Measurements from ENCODE around the gene CDC16. TPM values are rescaled to one million over a fixed set of nuclear protein-coding genes. Genes with fewer than 3 reads are reported as not detected.
A peak's percentile ranks its signal among the peaks of the same experiment; 100 is the strongest.

Gene CDC16
- total and polyA plus RNA-seq, 2 of the 13 experiments (the other 11 are each of a cell fraction or from before 2014, with no cell fraction given): 24.2 to 60.9 TPM

DNA sequence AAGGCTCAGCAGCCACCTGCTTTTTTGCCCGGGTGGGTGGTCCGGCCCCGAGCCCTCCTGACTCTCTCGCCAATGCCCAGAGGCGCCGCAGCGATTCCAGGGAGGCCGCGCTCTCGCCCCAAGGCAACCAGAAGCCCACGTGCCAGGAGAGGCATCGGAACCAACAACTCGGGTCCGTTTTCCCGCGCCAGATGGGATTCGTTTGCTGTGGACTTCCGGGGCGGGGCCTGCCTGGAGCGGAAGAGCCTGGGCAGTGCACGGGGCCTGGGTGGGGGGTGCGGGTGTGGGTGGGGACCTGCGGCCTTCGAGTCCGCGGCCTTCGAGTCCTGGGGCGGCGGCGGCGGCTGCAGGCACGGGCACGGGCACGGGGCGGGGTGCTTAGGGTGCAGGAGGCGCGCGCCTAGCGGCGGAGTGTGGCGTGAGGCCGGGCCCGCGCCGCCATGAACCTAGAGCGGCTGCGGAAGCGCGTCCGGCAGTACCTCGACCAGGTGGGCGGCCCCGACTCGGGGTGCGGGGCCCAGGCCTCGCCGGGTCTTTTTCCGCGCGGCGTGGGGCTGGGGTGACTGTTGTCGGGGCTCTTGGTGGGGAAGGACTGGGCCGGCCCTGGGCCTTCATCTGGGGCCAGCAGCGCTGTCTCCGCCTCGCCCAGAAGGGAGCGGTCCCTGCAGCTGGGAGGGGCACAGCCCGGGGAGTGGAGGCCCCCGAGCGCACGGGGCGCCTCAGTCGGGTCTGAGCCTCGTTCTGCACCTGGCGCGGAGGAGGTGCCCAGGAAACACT is at the start of gene CDC16 (continued):
- peak; percentile 81 for TF ChIP-seq REPIN1 (CRISPR knock-in tag; IDR thresholded peaks at IDR 0.05; ENCODE audit: borderline replicate concordance, low read depth)
- no peak for TF ChIP-seq ZNF20 (CRISPR knock-in tag; IDR thresholded peaks at IDR 0.05)
- peak; percentile 82; the same call in 1 of the 2 replicates for TF ChIP-seq ZBTB26 (CRISPR knock-in tag; IDR thresholded peaks at IDR 0.05; ENCODE audit: borderline replicate concordance)
- TF ChIP-seq BCL6 (CRISPR knock-in tag; IDR thresholded peaks at IDR 0.05): no peak
- TF ChIP-seq, protein P1, sequence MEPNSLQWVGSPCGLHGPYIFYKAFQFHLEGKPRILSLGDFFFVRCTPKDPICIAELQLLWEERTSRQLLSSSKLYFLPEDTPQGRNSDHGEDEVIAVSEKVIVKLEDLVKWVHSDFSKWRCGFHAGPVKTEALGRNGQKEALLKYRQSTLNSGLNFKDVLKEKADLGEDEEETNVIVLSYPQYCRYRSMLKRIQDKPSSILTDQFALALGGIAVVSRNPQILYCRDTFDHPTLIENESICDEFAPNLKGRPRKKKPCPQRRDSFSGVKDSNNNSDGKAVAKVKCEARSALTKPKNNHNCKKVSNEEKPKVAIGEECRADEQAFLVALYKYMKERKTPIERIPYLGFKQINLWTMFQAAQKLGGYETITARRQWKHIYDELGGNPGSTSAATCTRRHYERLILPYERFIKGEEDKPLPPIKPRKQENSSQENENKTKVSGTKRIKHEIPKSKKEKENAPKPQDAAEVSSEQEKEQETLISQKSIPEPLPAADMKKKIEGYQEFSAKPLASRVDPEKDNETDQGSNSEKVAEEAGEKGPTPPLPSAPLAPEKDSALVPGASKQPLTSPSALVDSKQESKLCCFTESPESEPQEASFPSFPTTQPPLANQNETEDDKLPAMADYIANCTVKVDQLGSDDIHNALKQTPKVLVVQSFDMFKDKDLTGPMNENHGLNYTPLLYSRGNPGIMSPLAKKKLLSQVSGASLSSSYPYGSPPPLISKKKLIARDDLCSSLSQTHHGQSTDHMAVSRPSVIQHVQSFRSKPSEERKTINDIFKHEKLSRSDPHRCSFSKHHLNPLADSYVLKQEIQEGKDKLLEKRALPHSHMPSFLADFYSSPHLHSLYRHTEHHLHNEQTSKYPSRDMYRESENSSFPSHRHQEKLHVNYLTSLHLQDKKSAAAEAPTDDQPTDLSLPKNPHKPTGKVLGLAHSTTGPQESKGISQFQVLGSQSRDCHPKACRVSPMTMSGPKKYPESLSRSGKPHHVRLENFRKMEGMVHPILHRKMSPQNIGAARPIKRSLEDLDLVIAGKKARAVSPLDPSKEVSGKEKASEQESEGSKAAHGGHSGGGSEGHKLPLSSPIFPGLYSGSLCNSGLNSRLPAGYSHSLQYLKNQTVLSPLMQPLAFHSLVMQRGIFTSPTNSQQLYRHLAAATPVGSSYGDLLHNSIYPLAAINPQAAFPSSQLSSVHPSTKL (CRISPR knock-in tag; IDR thresholded peaks at IDR 0.05): peak; percentile 48
- peak; percentile 65; the same call in 1 of the 2 replicates for TF ChIP-seq ZNF414 (CRISPR knock-in tag; IDR thresholded peaks at IDR 0.05)
- TF ChIP-seq HNRNPH1 (optimal IDR thresholded peaks at IDR 0.05; ENCODE audit: low read depth, low read length): no peak
- TF ChIP-seq SIX1 (CRISPR knock-in tag; IDR thresholded peaks at IDR 0.05; ENCODE audit: borderline replicate concordance): no peak
- no peak for TF ChIP-seq ZNF513 (CRISPR knock-in tag; conservative IDR thresholded peaks at IDR 0.05)
- peak; percentile 57 for TF ChIP-seq ZNF451 (CRISPR knock-in tag; IDR thresholded peaks at IDR 0.05)
- no peak for TF ChIP-seq CAMTA2 (CRISPR knock-in tag; IDR thresholded peaks at IDR 0.05; ENCODE audit: borderline replicate concordance)
- peak; percentile 95 for TF ChIP-seq YEATS4 (CRISPR knock-in tag; IDR thresholded peaks at IDR 0.05; ENCODE audit: borderline replicate concordance)
- TF ChIP-seq MAFG (CRISPR knock-in tag; IDR thresholded peaks at IDR 0.05): no peak
- TF ChIP-seq CEBPG (CRISPR knock-in tag; IDR thresholded peaks at IDR 0.05): peak; percentile 45
- TF ChIP-seq ZNF512B (CRISPR knock-in tag; IDR thresholded peaks at IDR 0.05; ENCODE audit: borderline replicate concordance): no peak
- no peak for TF ChIP-seq RBAK (CRISPR knock-in tag; IDR thresholded peaks at IDR 0.05)
- TF ChIP-seq SMARCC2 (IDR thresholded peaks at IDR 0.05): no peak
- peak; percentile 71 for TF ChIP-seq MXD3 (CRISPR knock-in tag; IDR thresholded peaks at IDR 0.05)
- TF ChIP-seq HMG20A (CRISPR knock-in tag; IDR thresholded peaks at IDR 0.05; ENCODE audit: borderline replicate concordance): no peak
